GM12872 (cell line): ENCODE measurements around the gene DGKG.

Experiments
- TF ChIP-seq, protein P1 (sequence below): IDR thresholded peaks from 3 replicates; pipeline ENCODE4 v1.5.1; 2011; ENCODE audit warnings: low read depth, mild to moderate bottlenecking, low read length, moderate library complexity; ENCODE audit not compliant: insufficient read depth

The DGKG gene

DNA sequence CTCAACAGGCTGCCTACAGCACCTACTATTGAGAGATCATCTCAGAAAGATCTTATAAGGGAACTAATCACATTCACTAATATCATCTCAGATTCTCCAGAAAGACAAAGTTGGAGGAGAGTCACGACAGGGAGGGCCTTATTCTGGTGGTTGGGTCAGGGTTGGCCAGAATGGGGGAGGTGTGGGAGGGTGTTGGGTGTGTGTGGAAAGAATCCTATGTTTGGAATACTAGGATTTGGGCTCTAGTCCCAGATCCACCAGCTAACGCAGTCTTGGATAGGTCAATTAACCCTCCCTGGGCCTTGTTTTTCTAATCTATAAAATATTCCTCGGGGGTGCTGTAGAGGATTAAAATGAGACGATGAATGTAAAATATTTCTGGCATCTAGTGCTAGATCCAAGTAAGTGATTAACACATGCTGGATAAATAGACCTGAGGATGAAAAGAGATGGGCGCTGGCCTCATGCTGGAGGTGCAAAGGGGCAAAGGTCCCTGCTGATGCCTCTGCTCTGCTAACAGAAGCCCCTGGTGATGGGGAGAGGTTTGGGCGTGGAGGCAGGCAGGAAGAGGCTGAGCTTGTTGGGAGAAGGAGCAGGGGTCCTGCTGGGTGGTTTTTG, 185.6 kb downstream of the DGKG start:
- TF ChIP-seq, protein P1, sequence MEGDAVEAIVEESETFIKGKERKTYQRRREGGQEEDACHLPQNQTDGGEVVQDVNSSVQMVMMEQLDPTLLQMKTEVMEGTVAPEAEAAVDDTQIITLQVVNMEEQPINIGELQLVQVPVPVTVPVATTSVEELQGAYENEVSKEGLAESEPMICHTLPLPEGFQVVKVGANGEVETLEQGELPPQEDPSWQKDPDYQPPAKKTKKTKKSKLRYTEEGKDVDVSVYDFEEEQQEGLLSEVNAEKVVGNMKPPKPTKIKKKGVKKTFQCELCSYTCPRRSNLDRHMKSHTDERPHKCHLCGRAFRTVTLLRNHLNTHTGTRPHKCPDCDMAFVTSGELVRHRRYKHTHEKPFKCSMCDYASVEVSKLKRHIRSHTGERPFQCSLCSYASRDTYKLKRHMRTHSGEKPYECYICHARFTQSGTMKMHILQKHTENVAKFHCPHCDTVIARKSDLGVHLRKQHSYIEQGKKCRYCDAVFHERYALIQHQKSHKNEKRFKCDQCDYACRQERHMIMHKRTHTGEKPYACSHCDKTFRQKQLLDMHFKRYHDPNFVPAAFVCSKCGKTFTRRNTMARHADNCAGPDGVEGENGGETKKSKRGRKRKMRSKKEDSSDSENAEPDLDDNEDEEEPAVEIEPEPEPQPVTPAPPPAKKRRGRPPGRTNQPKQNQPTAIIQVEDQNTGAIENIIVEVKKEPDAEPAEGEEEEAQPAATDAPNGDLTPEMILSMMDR, result no peak

DNA sequence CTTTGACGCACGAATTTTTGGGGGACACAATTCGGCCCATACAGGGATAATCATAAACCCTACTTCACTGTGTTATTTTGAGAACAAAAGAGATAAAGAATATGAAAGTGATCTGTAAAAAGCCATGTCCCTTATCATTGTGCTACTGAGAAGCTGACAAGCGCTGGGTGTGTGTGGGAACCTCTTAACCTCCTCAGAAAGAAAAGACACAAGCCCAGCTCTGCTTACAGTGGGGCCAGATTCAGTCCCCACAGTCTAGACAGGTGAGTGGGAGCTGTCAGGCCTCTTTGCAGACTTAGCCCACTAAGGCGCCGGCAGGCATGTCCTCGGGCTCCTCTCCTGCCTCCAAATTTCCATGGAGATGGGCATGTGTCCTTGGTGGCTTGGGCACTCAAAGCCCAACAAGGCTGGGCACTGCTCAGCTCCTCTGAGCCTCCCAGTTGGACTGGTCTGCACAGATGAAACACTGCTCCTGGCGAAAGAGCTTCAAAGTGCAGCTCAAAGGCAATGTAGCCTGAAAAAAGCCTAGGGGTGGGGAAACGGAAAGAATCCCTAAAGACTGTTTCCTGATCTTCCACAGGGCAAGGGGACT, 188.7 kb downstream of the DGKG start:
- TF ChIP-seq, protein P1, result no peak

DNA sequence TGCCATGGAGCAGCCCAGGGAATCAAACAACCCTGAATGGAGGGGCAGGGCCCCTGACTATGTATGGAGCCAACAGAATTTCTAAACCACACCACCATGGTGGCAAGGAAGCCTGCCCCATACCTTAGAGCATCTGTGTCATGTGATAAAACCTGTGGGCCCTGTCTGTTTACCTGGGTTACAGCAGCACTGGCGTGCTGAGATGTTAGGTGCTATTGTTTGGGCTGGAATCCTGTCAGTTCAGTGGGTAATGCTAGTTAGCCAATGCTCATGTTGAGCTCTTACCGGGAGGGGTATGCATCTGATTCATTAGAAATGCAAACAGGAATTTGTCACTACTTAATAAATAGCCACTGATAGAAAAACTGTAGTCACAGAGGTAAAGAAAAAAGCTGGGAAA, 189.7 kb downstream of the DGKG start:
- TF ChIP-seq, protein P1, result no peak

DNA sequence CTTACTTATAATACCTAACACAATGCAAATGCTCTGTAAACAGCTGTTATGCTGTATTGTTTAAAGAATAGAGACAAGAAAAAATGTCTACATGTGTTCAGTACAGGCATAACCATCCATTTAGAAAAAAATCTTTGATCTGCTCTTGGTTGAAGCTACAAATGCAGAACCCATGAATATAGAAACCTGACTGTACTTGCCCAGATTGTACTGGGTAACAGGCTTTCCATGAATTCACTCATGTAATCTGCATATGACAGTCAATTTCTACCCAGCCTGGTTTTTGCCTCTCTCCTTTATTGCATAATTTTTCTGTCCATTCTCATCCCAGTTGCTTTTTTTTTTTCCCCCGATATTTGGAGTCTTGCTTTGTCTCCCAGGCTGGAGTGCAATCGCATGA, 190.5 kb downstream of the DGKG start:
- TF ChIP-seq, protein P1, result no peak

DNA sequence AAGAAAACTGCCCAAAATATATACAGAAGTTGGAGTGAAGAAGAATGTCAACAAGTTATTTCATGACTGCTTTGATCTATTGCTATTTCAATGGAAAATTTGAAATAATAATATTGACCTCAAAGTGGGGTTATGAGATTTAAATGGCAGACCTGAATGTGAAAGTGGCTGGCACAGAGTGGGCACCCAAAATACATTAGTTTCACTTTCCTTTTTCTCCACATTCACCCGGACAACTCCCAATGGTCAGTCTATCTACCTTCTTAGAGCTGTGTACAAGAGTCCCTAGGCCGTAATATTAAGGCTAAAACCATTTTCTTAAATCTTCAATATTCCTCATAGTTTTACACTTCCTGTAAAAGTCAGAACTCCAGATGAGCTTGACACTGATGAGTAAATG, 191.5 kb downstream of the DGKG start:
- TF ChIP-seq, protein P1, result no peak

DNA sequence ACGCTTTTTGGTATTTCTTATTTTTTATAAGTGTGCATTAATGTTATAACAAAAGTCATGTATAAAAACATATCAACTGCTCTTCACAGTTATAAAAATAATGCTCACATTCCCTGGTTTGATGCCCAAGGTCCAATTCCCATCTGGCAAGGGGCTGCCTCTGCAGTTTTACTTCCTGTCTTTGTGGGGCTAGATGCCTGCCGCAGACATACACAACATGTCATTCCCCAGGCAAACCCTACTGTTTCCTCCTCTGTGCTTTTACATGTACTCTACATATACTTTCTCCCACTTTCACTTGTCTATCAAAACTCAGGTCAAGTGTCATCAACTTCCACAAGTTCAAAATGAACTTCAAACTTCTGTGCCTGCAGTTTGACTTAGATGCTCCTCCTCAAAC, 192.7 kb downstream of the DGKG start:
- TF ChIP-seq, protein P1, result no peak

DNA sequence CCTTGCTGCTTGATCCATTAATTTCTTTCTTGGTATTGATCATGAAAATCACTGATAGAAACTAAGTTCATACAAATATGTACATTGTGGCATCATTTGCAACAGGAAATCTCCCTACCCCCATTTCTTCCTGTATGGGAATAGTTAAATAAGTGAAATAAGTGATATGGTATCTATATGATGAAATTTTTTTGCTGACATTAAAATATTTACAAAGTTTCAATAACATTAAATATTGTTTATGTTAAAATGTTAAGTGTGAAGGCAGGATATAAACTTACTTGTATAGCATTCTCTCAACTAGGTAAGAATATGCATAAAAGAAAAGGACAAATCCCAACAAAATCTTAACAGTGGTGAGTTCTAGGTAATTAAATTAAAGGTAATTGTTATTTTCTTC, 193.1 kb downstream of the DGKG start:
- TF ChIP-seq, protein P1, result no peak
